ENCODE measurements around the gene PTH1R. TPM values are rescaled to one million over a fixed set of nuclear protein-coding genes. Genes with fewer than 3 reads are reported as not detected.

The PTH1R gene
- total RNA-seq, 2 donors from 2014 or later = not detected

DNA sequence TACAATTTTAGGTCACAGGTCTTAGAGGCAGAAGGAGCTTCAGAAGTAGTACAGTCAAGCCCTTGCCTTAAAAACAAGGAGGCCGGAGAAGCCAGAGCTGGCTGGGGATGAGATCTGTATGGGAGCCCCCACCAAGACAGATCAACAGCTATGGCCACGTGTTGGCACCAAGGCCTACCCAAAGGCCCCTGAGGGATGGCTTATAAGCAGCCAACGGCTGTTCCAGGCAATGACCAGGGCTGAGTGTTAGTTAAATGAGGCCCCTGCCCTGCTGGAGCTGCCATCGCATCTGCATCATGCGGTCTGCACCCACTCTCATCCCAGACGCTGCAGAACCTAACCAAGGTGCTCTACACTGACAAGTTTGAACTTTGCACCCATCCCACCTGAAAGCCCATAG, 55.7 kb downstream of the PTH1R start:
- no peak for ATAC-seq
- Mint-ChIP-seq H3K36me3 (peaks cover 0 to 24% of the 10 kb centered on the region in 2 donors), H3K27ac (peak overlapping the region in 1 of 2 donors; percentile 16), H3K9me3 (no peaks in the 10 kb centered on the region)
- DNase-seq (ENCODE audit: low spot score in 2 of 2) = no peak

DNA sequence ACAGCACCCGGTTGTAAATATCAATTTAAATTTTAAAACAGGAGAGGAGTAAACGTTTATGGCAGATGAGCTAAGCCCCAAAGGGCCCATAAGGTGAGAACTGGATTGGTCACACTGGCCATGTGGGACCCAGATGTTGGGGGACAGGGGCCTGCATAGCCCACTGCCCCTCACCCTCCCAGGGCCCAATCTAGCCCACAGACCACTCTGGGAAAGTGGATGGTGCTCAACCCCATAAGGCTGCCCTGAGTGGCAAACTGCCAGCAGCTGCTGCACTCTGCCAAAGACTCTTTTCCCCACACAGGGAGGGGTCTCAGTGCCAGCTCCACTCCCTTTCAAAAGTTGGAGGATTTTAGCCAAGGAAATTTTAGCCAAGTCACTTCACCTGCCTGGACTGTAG, 56.6 kb downstream of the PTH1R start:
- ATAC-seq (no peak), DNase-seq (ENCODE audit: low spot score in 2 of 2) (no peak)
- H3K27ac Mint-ChIP-seq = no peak overlapping the region
- H3K9me3 Mint-ChIP-seq = no peaks in the 10 kb centered on the region
- peaks cover 0 to 15% of the 10 kb centered on the region in 2 donors for H3K36me3 Mint-ChIP-seq

DNA sequence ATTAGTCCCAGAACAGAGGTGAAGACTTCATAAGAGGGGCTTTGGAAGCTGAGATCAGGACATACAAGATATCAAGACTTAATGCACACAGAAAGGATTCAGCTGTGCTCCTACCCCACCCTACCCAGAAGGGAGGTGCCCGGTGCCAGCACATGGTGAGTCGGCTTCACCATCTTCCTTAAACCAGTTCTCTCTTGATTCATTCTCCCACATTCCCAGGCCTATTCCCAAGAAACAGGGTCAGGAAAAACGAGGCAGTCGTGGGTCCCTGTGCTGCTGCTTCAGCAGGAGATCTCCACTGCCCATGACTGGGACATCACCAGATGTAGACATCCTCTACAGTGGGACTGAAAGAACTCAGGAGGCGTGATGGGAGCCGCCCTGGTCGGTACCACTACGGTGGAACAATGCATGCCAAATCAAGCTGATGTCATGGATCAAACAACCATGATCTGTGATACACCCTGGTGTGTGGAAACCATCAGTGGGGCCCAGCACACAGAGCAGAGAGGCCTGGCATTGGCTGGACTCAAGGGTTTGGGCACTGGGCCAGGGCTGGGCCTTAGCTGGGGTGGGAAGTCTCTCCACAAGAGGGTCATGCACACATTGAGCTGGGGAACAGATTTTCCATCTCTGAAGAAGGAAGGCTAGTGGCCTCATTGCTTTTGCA, 57.1 kb downstream of the PTH1R start:
- DNase-seq (ENCODE audit: low spot score in 2 of 2) (no peak), ATAC-seq (no peak)
- H3K27ac Mint-ChIP-seq = peak overlapping the region in 1 of 2 donors; percentile 61
- no peaks in the 10 kb centered on the region for H3K9me3 Mint-ChIP-seq
- H3K36me3 Mint-ChIP-seq = peaks cover 0 to 10% of the 10 kb centered on the region in 2 donors

GRCh38 chr3:46935168-46935858, 57.8 kb downstream of the PTH1R start:
- H3K9me3 Mint-ChIP-seq = no peaks in the 10 kb centered on the region
- ATAC-seq = no peak
- no peak for DNase-seq (ENCODE audit: low spot score in 2 of 2)
- peaks cover 0 to 9% of the 10 kb centered on the region in 2 donors for H3K36me3 Mint-ChIP-seq
- H3K27ac Mint-ChIP-seq = peak overlapping the region; percentile 61 to 92

GRCh38 chr3:46935989-46936558, 58.6 kb downstream of the PTH1R start:
- no peak for DNase-seq (ENCODE audit: low spot score in 2 of 2)

GRCh38 chr3:46936733-46937250, 59.3 kb downstream of the PTH1R start:
- no peak for ATAC-seq
- Mint-ChIP-seq H3K27ac (peak overlapping the region; percentile 19 to 84), H3K9me3 (no peaks in the 10 kb centered on the region), H3K36me3 (peaks cover 0 to 9% of the 10 kb centered on the region in 2 donors)
- no peak for DNase-seq (ENCODE audit: low spot score in 2 of 2)

More at GRCh38 chr3:46935989-46936558, 58.6 kb downstream of the PTH1R start:
- Mint-ChIP-seq H3K36me3 (peaks cover 0 to 9% of the 10 kb centered on the region in 2 donors), H3K9me3 (no peaks in the 10 kb centered on the region), H3K27ac (peak overlapping the region; percentile 19 to 92)
- ATAC-seq = no peak

GRCh38 chr3:46938118-46938517, 60.6 kb downstream of the PTH1R start:
- ATAC-seq = no peak
- DNase-seq (ENCODE audit: low spot score in 2 of 2) = no peak
- H3K9me3 Mint-ChIP-seq = no peaks in the 10 kb centered on the region
- H3K27ac Mint-ChIP-seq = peak overlapping the region; percentile 20 to 87
- peaks cover 0 to 9% of the 10 kb centered on the region in 2 donors for H3K36me3 Mint-ChIP-seq

GRCh38 chr3:46939578-46940445, 62.3 kb downstream of the PTH1R start:
- Mint-ChIP-seq H3K36me3 (peaks cover 0 to 9% of the 10 kb centered on the region in 2 donors), H3K9me3 (no peaks in the 10 kb centered on the region), H3K27ac (peak overlapping the region in 1 of 2 donors; percentile 4)
- ATAC-seq (no peak), DNase-seq (ENCODE audit: low spot score in 2 of 2) (no peak)

DNA sequence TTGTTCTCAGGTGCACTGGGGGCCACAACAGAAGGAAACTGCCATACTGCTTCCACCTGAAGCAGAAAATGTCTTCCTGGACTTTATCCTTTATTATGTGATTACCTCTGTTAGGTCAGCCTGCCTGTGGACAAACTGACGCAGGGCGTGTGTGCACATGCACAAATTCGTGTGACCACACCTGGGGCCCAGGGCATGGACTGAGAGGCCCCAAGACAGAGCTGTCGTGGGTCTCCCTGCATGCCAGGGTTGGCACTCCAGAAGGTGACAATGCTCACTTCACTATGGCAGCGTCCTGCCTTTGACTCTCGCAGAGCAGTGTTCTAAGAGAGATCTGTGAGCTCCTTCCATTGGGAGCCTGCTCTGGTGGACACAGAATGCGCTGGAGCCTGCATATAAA, 64.6 kb downstream of the PTH1R start:
- Mint-ChIP-seq H3K27ac (no peak overlapping the region), H3K9me3 (no peaks in the 10 kb centered on the region), H3K36me3 (peaks cover 0 to 13% of the 10 kb centered on the region in 2 donors)
- DNase-seq (ENCODE audit: low spot score in 2 of 2) (no peak), ATAC-seq (no peak)

GRCh38 chr3:46942481-46943236, 65.1 kb downstream of the PTH1R start:
- Mint-ChIP-seq H3K36me3 (peaks cover 0 to 19% of the 10 kb centered on the region in 2 donors), H3K9me3 (no peaks in the 10 kb centered on the region), H3K27ac (peak overlapping the region in 1 of 2 donors; percentile 91)
- no peak for DNase-seq (ENCODE audit: low spot score in 2 of 2)
- ATAC-seq = no peak

GRCh38 chr3:46943237-46944187, 66.0 kb downstream of the PTH1R start:
- H3K27ac Mint-ChIP-seq = peak overlapping the region in 1 of 2 donors; percentile 85
- H3K9me3 Mint-ChIP-seq = no peaks in the 10 kb centered on the region
- no peak for DNase-seq (ENCODE audit: low spot score in 2 of 2)
- no peak for ATAC-seq
- peaks cover 0 to 22% of the 10 kb centered on the region in 2 donors for H3K36me3 Mint-ChIP-seq

- H3K27ac Mint-ChIP-seq = peak overlapping the region; percentile 2 to 85
- no peak for ATAC-seq
- H3K36me3 Mint-ChIP-seq = peaks cover 0 to 28% of the 10 kb centered on the region in 2 donors
- no peak for DNase-seq (ENCODE audit: low spot score in 2 of 2)
- H3K9me3 Mint-ChIP-seq = no peaks in the 10 kb centered on the region
These were observed 66.7 kb downstream of the PTH1R start for GRCh38 chr3:46944191-46944590.

DNA sequence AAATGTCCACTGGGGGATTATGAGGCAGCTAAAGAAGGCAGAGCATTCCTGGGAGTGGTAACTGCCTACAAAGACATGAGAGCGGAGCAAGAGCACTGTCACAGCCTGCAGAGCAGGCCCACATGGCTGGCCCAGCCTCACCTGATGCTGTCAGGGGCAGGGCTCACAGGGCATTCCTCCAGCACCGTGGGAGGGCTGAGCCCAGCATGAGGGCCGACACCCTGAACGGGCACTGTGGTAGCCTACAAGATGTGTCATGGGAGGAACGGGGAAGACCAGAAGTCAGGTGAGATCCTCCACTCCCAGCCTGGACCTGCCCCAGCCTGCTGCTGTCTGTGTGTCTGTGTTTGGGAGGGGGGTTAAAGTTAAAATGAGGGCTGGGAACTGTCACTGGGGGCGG, 68.9 kb downstream of the PTH1R start:
- Mint-ChIP-seq H3K27ac (peak overlapping the region; percentile 57 to 89), H3K9me3 (no peaks in the 10 kb centered on the region), H3K36me3 (peaks cover 0 to 28% of the 10 kb centered on the region in 2 donors)
- DNase-seq (ENCODE audit: low spot score in 2 of 2) (no peak), ATAC-seq (no peak)

GRCh38 chr3:46946856-46947545, 69.5 kb downstream of the PTH1R start:
- peak; percentile 49 to 64 for ATAC-seq
- Mint-ChIP-seq H3K36me3 (peaks cover 0 to 31% of the 10 kb centered on the region in 2 donors), H3K9me3 (no peaks in the 10 kb centered on the region), H3K27ac (peak overlapping the region; percentile 87 to 89)
- peak in 1 of 2 donors; percentile 71 for DNase-seq (ENCODE audit: low spot score in 2 of 2)

Measured in activated naive CD4-positive, alpha-beta T cell treated with anti-CD3 and anti-CD28 coated beads, Interleukin-2, amount 50 U/mL, for 72 hours (primary cell).